Activated T-helper 17 cell treated with anti-CD3 and anti-CD28 coated beads, Interleukin-2, amount 50 U/mL, for 72 hours (primary cell): ENCODE measurements around the gene DMRTC1. TPM values are rescaled to one million over a fixed set of nuclear protein-coding genes. Genes with fewer than 3 reads are reported as not detected.
"Not testable (repeated sequence)": the region's sequence is repeated elsewhere in the genome, so short reads cannot be mapped to it uniquely, and the experiment has no call there.

ENCODE experiments used
- ATAC-seq: fragments of 150-1000 bp; cut with Tn5 transposase; replicated peaks from 2 replicates; pipeline ENCODE4 v1.10.0; 2021; ENCODE audit warnings: mild to moderate bottlenecking, moderate library complexity
- H3K27ac Mint-ChIP-seq: one replicate; pipeline ENCODE4 v1.8.0; 2022; ENCODE audit warnings: mixed read lengths
- H3K27me3 Mint-ChIP-seq: one replicate; pipeline ENCODE4 v1.8.0; 2022; ENCODE audit warnings: mixed read lengths
- H3K36me3 Mint-ChIP-seq: one replicate; pipeline ENCODE4 v1.8.0; 2022; ENCODE audit warnings: low read depth, mild to moderate bottlenecking, mixed read lengths
- H3K4me1 Mint-ChIP-seq: one replicate; pipeline ENCODE4 v1.8.0; 2022; ENCODE audit warnings: mixed read lengths
- H3K4me3 Mint-ChIP-seq: one replicate; pipeline ENCODE4 v1.8.0; 2022; ENCODE audit warnings: mild to moderate bottlenecking, mixed read lengths
- H3K9me3 Mint-ChIP-seq: one replicate; pipeline ENCODE4 v1.8.0; 2022; ENCODE audit warnings: mixed read lengths
- total RNA-seq, 2 donors: library from RNA; stranded (reverse); gene quantifications; one replicate each; pipeline ENCODE4 v1.2.3, GENCODE V29; 2022

Gene DMRTC1, protein sequence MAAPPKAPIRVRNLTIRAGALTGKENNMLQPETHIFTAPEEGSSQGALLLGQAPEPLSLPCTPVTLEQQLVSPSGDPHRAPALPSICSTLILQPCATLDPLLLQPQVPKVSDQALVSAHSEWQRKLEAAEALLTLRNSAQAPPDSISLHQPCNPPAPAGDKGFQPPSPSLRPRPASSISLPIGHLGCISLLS
- total RNA-seq = under 1 TPM in 1 of 2 donors, not detected in 1; 0.37 TPM

DNA sequence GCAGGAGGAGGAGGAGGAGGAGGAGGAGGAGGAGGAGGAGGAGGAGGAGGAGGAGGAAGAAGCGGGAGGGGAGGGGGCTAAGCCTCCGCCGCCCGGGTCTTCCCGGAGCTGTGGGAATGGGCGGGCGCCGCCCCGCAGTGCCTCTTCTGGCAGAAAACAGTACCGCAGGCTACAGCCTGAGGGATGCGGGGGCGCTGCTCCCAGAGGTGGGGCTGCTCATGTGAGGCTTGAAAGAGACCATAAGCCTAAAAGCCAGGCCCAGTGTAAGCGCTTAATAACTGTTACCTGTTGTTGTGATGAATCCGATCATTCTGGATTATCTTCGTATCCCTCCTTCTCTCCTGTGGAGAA, at the start of gene DMRTC1:
Gene DMRTC1 (minus strand): TSS at position 19 of the 351 bp plus-strand sequence. CDS start 68,143 bp downstream, outside the sequence.
- not testable (repeated sequence) for H3K9me3 Mint-ChIP-seq, H3K4me3 Mint-ChIP-seq, H3K27me3 Mint-ChIP-seq, H3K4me1 Mint-ChIP-seq, H3K36me3 Mint-ChIP-seq, H3K27ac Mint-ChIP-seq
- peak; percentile 81 for ATAC-seq

DNA sequence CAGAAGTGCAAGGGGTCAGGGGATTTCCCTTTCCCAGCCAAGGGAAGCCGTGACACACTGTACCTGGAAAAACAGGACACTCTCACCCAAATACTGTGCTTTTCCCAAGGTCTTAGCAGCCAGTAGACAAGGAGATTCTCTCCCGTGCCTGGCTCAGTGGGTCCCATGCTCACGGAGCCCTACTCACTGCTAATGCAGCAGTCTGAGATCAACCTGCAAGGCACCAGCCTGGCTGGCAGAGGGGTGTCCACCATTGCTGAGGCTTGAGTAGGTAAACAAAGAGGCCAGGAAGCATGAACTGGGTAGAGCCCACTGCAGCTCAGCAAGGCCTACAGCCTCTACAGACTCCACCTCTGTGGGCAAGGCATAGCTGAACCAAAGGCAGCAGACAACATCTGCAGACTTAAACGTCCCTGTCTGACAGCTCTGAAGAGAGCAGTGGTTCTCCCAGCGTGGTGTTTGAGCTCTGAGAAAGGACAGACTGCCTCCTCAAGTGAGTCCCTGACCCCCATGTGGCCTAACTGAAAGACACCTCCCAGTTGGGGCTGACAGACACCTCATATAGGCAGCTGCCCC, 37.3 kb upstream of the DMRTC1 start:
- H3K27ac Mint-ChIP-seq, H3K27me3 Mint-ChIP-seq, H3K36me3 Mint-ChIP-seq, H3K4me1 Mint-ChIP-seq, ATAC-seq, H3K9me3 Mint-ChIP-seq, H3K4me3 Mint-ChIP-seq: not testable (repeated sequence)

DNA sequence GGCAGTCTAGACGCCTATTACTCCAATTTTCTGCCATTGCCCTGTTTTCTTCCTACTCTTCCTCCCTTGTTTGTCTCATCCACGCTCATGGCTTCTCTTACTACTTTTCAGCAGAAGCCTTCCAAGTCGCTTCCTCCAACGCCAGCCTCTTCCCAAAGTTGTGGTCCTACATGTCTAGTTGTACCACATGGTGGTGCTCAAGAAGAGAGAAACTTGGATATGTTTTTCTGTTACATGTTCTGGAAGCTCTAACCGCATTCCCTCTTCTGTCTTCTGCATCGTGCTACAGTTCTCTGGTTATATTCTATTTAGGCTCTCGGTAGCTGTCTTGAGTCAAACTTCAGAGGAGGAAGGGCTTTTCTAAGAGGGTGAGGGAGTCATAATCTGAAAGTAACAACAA, 31.2 kb upstream of the DMRTC1 start:
- H3K4me1 Mint-ChIP-seq = not testable (repeated sequence)

DNA sequence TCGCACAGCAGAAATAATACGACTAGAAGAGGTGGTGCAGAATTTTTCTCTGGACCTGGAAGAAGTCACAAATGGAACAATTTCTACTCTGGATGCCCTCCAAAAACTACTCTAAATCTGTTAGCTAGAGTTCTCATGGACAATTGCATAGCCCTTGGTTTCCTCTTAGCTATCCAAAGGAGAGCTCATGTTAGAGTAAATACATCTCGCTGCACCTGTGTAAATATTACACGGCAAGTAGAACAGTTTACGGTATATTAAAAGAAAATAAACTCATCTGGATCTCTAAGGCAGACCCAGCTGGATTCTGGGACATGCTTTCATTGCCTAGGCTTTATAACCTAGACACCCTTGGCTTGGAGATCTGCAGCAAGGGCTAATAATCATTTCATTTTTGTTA, 28.2 kb upstream of the DMRTC1 start:
- H3K36me3 Mint-ChIP-seq, ATAC-seq, H3K27me3 Mint-ChIP-seq, H3K9me3 Mint-ChIP-seq, H3K27ac Mint-ChIP-seq, H3K4me3 Mint-ChIP-seq, H3K4me1 Mint-ChIP-seq: not testable (repeated sequence)

More for the DNA sequence above, 31.2 kb upstream of the DMRTC1 start:
- not testable (repeated sequence) for H3K36me3 Mint-ChIP-seq, H3K4me3 Mint-ChIP-seq, H3K27ac Mint-ChIP-seq, H3K27me3 Mint-ChIP-seq, ATAC-seq, H3K9me3 Mint-ChIP-seq

DNA sequence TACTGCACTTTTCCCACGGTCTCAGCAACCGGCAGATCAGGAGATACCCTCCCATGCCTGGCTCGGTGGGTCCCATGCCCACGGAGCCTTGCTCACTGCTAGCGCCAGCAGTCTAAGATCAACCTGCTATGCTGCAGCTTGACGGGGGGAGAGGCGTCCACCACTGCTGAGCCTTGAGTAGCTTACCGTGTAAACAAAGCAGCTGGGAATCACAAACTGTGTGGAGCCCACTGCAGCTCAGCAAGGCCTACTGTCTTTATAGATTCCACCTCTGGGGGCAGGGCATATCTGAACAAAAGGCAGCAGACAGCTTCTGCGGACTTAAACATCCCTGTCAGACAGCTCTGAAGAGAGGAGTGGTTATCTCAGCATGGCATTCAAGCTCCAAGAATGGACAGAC, 16.3 kb upstream of the DMRTC1 start:
- H3K36me3 Mint-ChIP-seq, H3K9me3 Mint-ChIP-seq, H3K27ac Mint-ChIP-seq, H3K27me3 Mint-ChIP-seq, ATAC-seq, H3K4me3 Mint-ChIP-seq, H3K4me1 Mint-ChIP-seq: not testable (repeated sequence)

DNA sequence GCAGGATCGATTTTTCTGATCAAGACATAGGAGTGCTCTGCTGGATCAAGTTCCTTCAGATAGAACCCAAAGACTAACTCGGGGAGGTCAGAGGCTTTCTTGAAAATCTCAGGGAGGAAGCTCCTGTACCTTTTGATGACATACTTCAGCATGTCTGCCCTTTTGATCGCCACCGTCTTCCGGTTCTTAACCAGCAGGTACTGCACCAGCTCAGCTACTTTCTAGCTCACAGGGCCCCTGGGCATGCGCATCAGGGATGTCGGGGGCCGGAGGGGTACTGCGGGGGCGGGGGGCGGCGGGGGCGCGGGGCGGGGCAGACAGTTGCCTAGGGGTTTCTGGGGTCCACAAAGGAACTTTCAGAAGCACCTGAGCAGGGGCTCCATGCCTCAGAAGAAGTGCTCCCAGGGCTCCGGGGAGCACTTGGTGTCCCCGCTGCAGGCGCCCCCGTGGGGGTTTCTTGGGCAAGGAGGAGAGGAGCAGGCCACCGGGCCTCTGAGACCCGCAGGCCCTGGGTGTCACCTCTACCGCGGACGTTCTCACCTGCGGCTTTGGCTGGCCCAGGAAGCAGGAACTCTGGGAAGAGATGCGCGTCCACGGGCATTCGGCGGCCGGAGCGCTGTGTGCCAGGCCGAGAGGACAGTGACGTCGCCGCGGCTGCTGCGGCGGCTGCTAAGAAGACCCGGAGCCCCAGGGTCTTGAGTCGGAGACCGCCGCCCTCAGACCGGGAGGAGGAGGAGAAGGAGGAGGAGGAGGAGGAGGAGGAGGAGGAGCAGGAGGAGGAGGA, 410 bp downstream of the DMRTC1 start:
- not testable (repeated sequence) for H3K27me3 Mint-ChIP-seq, H3K27ac Mint-ChIP-seq, H3K36me3 Mint-ChIP-seq, H3K4me1 Mint-ChIP-seq, H3K9me3 Mint-ChIP-seq, H3K4me3 Mint-ChIP-seq
- peak; percentile 89 for ATAC-seq

DNA sequence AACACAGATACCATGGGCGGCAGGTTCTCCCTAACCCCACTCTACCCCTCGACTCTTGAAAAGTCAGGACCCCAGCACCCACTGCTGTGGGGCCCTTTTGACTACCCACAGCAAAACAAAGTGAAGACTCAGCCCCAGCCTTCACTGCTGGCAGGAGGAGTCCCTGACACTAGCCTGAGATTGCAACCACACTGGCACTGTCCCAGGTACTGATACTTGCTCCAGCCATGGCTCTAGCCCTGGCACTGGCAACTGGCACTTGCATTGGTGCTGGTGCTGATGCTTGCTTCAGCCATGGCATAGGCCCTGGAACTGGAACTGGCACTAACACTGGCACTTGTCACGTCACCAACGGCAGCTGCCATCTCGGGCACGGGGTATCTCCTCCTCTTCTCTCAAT, 1.4 kb downstream of the DMRTC1 start:
- not testable (repeated sequence) for H3K36me3 Mint-ChIP-seq, H3K27me3 Mint-ChIP-seq, H3K4me3 Mint-ChIP-seq, H3K4me1 Mint-ChIP-seq, H3K9me3 Mint-ChIP-seq, ATAC-seq, H3K27ac Mint-ChIP-seq

DNA sequence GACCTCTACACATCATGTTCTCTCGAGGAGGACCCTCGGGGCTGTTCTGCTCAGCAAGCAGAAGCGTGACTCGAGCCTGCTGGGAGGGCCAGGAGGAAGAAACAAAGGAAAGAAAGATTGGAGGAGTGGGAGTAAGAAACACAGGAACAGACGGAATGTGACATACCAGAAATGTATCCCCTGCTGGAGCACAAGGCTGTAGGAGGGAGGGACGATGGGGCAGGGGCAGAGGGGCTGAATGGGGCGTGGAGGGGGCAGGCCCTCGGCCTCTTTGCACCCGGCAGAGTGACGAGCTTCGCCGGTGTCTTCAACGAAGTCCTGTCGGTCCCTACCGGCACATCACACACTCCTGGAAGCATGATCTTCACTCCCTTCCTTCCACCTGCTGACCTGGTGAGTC, 5.7 kb downstream of the DMRTC1 start, which contains the start of gene FAM236A:
Gene FAM236A (plus strand): TSS at position 301 of the 400 bp plus-strand sequence. CDS start 57 bp downstream, at position 358.
- ATAC-seq, H3K27ac Mint-ChIP-seq, H3K27me3 Mint-ChIP-seq, H3K4me3 Mint-ChIP-seq, H3K4me1 Mint-ChIP-seq, H3K36me3 Mint-ChIP-seq, H3K9me3 Mint-ChIP-seq: not testable (repeated sequence)

DNA sequence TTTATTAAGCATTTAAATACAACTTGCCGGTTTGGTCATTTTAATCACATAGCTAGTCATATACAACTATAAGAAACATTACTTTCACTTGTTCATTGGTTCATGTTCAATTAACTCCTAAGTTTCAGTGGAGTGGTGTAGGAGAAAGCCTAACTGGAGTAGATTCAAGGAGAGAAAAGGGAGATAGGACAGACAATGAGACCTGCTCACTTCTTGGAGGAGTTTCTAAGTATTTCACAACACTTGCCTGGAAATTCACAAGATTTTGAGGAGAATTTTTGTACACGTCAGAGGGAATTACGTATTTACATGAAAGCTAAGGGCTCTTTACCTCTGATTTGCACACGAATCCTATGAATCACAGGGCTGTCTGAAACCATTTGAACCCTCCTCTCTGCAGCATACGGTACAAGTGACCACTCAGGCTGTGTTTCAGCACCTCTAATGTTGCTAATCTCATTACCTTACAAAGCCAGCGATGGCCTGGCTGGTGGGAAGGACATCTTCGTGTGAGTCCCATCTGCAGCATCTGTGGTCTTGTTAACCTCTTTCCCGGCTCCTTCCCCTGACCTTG, 6.7 kb downstream of the DMRTC1 start:
- not testable (repeated sequence) for H3K4me1 Mint-ChIP-seq, H3K4me3 Mint-ChIP-seq, H3K9me3 Mint-ChIP-seq, ATAC-seq, H3K36me3 Mint-ChIP-seq, H3K27me3 Mint-ChIP-seq, H3K27ac Mint-ChIP-seq

DNA sequence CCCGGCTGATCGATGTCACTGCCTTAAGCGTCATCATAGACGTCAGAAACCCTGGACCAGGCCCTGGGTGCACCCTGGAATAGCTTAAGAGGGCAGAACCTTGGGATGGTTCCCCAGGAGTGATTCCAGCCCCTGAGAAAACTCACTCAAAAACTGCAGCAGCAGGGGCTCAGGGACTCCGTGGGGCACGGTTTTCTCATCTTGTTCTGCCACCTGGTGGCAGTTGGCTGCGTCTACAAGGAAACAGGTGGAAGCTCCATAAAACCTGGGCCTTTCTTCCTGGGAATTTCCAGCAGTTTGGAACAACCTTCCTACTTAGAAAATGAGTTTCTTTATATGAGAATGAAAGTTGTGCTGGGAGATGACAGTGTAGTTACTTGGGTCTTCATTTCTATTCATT, 7.2 kb downstream of the DMRTC1 start:
- not testable (repeated sequence) for H3K4me1 Mint-ChIP-seq, H3K27me3 Mint-ChIP-seq, H3K4me3 Mint-ChIP-seq, ATAC-seq, H3K9me3 Mint-ChIP-seq, H3K27ac Mint-ChIP-seq, H3K36me3 Mint-ChIP-seq

DNA sequence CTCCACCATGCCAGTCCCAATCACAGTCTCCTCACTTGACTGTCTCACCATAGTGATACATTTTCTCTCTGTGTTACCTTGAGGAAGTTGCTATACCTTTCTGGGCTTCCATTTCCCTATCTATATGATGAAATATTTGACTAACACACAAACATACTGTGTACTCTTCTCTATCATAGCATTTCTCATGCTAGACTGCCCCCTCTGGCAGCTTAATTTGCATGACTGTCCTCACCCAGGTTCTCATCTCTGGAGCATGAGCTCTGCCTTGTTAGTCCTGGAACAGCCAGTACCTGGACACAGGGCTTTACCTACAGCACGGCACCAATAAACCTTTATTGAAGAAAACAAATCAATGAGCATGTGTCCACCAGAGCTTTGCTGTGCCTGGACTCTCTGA, 11.4 kb downstream of the DMRTC1 start:
- ATAC-seq, H3K27me3 Mint-ChIP-seq, H3K36me3 Mint-ChIP-seq, H3K4me3 Mint-ChIP-seq, H3K9me3 Mint-ChIP-seq, H3K27ac Mint-ChIP-seq, H3K4me1 Mint-ChIP-seq: not testable (repeated sequence)

DNA sequence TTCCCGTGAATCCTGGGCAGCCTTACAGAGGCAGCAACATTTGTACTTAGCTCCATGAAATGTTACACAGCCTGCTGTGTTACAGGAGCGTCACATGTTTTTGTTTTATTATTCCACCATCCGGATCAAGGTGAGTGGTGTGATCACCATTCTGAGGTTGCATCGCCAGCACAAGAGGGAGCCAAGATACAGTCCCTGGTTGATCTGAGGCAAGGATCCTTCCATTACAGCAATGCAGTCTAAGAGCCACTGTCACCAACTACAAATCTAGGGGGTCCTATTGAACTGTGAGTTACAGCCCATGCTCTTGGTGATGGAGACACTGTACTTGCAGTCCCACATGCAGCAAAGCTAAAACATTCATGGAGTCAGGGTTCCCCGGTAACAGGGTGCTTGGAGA, 27.5 kb downstream of the DMRTC1 start:
- not testable (repeated sequence) for H3K4me1 Mint-ChIP-seq, H3K27ac Mint-ChIP-seq, H3K27me3 Mint-ChIP-seq, H3K36me3 Mint-ChIP-seq, ATAC-seq, H3K9me3 Mint-ChIP-seq, H3K4me3 Mint-ChIP-seq

DNA sequence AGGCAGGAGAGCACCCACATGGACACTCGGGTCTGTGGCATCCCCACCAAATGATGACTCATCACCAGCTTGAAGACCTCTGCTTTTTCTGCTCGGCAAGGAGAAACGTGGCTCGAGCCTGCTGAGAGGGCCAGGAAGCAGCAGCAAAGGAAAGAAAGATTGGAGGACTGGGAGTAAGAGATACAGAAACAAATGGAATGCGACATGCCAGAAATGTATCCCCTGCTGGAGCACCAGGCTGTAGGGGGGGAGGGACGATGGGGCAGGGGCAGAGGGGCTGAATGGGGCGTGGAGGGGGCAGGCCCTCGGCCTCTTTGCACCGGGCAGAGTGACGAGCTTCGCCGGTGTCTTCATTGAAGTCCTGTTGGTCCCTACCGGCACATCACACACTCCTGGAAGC, 31.3 kb downstream of the DMRTC1 start, which contains the start of gene FAM236C:
Gene FAM236C (plus strand): TSS at position 301 of the 400 bp plus-strand sequence. CDS start 100 bp downstream, outside the sequence.
- H3K4me3 Mint-ChIP-seq, H3K27me3 Mint-ChIP-seq: not testable (repeated sequence)

DNA sequence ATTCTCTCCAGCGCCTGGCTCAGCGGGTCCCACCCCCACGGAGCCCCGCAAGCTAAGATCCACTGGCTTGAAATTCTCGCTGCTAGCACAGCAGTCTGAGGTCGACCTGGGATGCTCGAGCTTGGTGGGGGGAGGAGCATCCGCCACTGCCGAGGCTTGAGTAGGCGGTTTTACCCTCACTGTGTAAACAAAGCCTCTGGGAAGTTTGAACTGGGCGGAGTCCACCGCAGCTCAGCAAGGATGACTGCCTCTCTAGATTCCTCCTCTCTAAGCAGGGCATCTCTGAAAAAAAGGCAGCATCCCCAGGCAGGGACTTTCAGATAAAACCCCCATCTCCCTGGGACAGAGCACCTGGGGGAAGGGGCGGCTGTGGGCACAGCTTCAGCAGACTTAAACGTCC, 53.9 kb downstream of the DMRTC1 start:
- not testable (repeated sequence) for ATAC-seq, H3K9me3 Mint-ChIP-seq, H3K36me3 Mint-ChIP-seq, H3K27ac Mint-ChIP-seq, H3K4me3 Mint-ChIP-seq, H3K27me3 Mint-ChIP-seq, H3K4me1 Mint-ChIP-seq

More for the DNA sequence above, 31.3 kb downstream of the DMRTC1 start, which contains the start of gene FAM236C:
- not testable (repeated sequence) for H3K27ac Mint-ChIP-seq, H3K36me3 Mint-ChIP-seq, H3K4me1 Mint-ChIP-seq, ATAC-seq, H3K9me3 Mint-ChIP-seq

DNA sequence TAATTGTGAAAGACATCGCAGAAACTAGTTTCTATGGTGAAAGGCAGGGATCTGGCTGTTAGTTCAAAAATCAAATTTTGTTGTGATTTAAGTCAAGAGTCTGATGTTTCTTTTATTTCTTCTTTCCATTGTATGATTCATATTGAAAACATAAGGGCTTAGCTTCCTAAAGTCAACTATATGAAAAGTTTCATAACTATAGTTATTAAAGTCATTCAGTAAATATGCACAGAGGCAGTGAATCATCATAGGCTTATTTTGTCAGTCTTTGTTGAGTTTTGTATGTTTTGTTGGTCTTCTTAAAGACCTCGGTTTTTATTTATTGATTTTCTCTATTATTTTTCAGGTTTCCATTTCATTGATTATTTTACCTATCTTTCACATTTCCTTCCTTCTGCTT, 60.7 kb downstream of the DMRTC1 start:
- not testable (repeated sequence) for ATAC-seq, H3K27me3 Mint-ChIP-seq, H3K9me3 Mint-ChIP-seq, H3K4me1 Mint-ChIP-seq, H3K36me3 Mint-ChIP-seq, H3K4me3 Mint-ChIP-seq, H3K27ac Mint-ChIP-seq
